Breast epithelium (tissue), 4 donors: Measurements from ENCODE around the gene MPPED2. TPM values are rescaled to one million over a fixed set of nuclear protein-coding genes. Genes with fewer than 3 reads are reported as not detected.

Experiments used
- DNase-seq, 2 donors: peaks; one replicate each; pipeline ENCODE4 v3.0.0-alpha.2; 2019; ENCODE audit warnings: low spot score in 2 of 2
- H3K27ac ChIP-seq, 2 donors: fragments of 200-600 bp; sonication (generic) in 1 of 2; one replicate each; pipeline ENCODE4 v1.5.1; 2016 to 2019; ENCODE audit warnings: mild to moderate bottlenecking in 1 of 2
- H3K27me3 ChIP-seq, 2 donors: fragments of 200-600 bp; sonication (generic) in 1 of 2; one replicate each; pipeline versions ENCODE4 v1.5.1 to v1.6.0; 2017 to 2019; ENCODE audit warnings: control low read depth in 1 of 2, mild to moderate bottlenecking in 1 of 2
- H3K36me3 ChIP-seq: fragments of 200-600 bp; one replicate; pipeline ENCODE4 v1.5.1; 2019
- H3K4me1 ChIP-seq, 2 donors: fragments of 200-600 bp; sonication (generic); one replicate each; pipeline ENCODE4 v1.5.1; 2016 to 2019; ENCODE audit warnings: control low read depth in 1 of 2
- H3K4me3 ChIP-seq, 3 donors: fragments of 200-600 bp; sonication (generic); 1 replicate in 2 of 3; 2 replicates in 1 of 3; pipeline ENCODE4 v1.5.1; 2016 to 2019; ENCODE audit warnings: mild to moderate bottlenecking in 3 of 3, moderate library complexity in 2 of 3
- H3K9me3 ChIP-seq, 2 donors: fragments of 200-600 bp; sonication (generic) in 1 of 2; one replicate each; pipeline ENCODE4 v1.5.1; 2016 to 2019; ENCODE audit warnings: control low read depth in 1 of 2
- CTCF ChIP-seq, 3 donors: fragments of 450-650 bp; IDR thresholded peaks; one replicate each; pipeline ENCODE4 v1.5.1; 2016 to 2017; ENCODE audit warnings: antibody characterized with exemption in 3 of 3, mild to moderate bottlenecking in 3 of 3, moderate library complexity in 3 of 3
- POLR2A ChIP-seq: fragments of 450-650 bp; IDR thresholded peaks from one replicate; pipeline ENCODE4 v1.6.1; 2016; ENCODE audit warnings: antibody characterized with exemption, mild to moderate bottlenecking, moderate library complexity
- POLR2AphosphoS5 ChIP-seq, 3 donors: sonication (generic); formaldehyde crosslinking; IDR thresholded peaks; one replicate each; pipeline ENCODE4 v1.6.1; 2017; ENCODE audit warnings: antibody characterized with exemption in 3 of 3
- intact Hi-C: fragments of 100-400 bp; cut with DNase I; formaldehyde crosslinking; loops from one replicate; pipeline ENCODE4 v1.15.1; 2023; ENCODE audit warnings: low total_unique reads
- total RNA-seq, 3 donors: library from RNA; depleted of rRNA; stranded (reverse); fragments of >200 nt; gene quantifications; one replicate each; pipeline ENCODE4 v1.1.0, GENCODE V29; 2016

Gene MPPED2
- total RNA-seq, 3 donors from 2014 or later = 8.5 to 22.7 (median 9.8) TPM

- Histone ChIP-seq H3K27ac (no peak overlapping the region), H3K9me3 (no peaks in the 10 kb centered on the region), H3K27me3 (no peaks in the 10 kb centered on the region), H3K36me3 (no peaks in the 10 kb centered on the region), H3K4me1 (no peaks in the 10 kb centered on the region), H3K4me3 (no peak overlapping the region)
- no peak for TF ChIP-seq POLR2AphosphoS5 (IDR thresholded peaks at IDR 0.05)
- no peak for TF ChIP-seq POLR2A
- no peak for TF ChIP-seq CTCF (IDR thresholded peaks at IDR 0.05)
- DNase-seq = no peak
- intact Hi-C loops = no loop called here
Observed at GRCh38 chr11:30595934-30596333, 9.8 kb upstream of the MPPED2 start.

GRCh38 chr11:30594646-30595411, 8.7 kb upstream of the MPPED2 start:
- Histone ChIP-seq H3K4me3 (no peak overlapping the region), H3K9me3 (no peaks in the 10 kb centered on the region)

GRCh38 chr11:30587269-30587812, 1.2 kb upstream of the MPPED2 start:
- intact Hi-C loops = no loop called here
- no peak for DNase-seq
- Histone ChIP-seq H3K27ac (no peak overlapping the region), H3K4me3 (no peak overlapping the region), H3K36me3 (no peaks in the 10 kb centered on the region), H3K4me1 (no peaks in the 10 kb centered on the region), H3K9me3 (no peaks in the 10 kb centered on the region), H3K27me3 (peaks cover 0 to 10% of the 10 kb centered on the region in 2 donors)
- TF ChIP-seq POLR2AphosphoS5 (IDR thresholded peaks at IDR 0.05) = no peak
- TF ChIP-seq POLR2A = no peak
- TF ChIP-seq CTCF (IDR thresholded peaks at IDR 0.05) = no peak

More at GRCh38 chr11:30594646-30595411, 8.7 kb upstream of the MPPED2 start:
- no peak for DNase-seq
- Histone ChIP-seq H3K36me3 (no peaks in the 10 kb centered on the region), H3K27me3 (no peaks in the 10 kb centered on the region), H3K4me1 (no peaks in the 10 kb centered on the region), H3K27ac (no peak overlapping the region)
- intact Hi-C loops = no loop called here
- TF ChIP-seq POLR2AphosphoS5 (IDR thresholded peaks at IDR 0.05) = no peak
- TF ChIP-seq POLR2A = no peak
- TF ChIP-seq CTCF (IDR thresholded peaks at IDR 0.05) = no peak

GRCh38 chr11:30585892-30586250, 282 bp downstream of the MPPED2 start:
- peak overlapping the region; percentile 88 to 90 for H3K27ac ChIP-seq
- H3K4me3 ChIP-seq = peak overlapping the region; percentile 54 to 80 (median 76)
- no peaks in the 10 kb centered on the region for H3K4me1 ChIP-seq
- peak; percentile 19 to 52 for DNase-seq
- H3K9me3 ChIP-seq = no peaks in the 10 kb centered on the region
- intact Hi-C loops = no loop called here
- TF ChIP-seq CTCF (IDR thresholded peaks at IDR 0.05) (no peak), POLR2AphosphoS5 (IDR thresholded peaks at IDR 0.05) (no peak), POLR2A (no peak)
- H3K36me3 ChIP-seq = no peaks in the 10 kb centered on the region
- peaks cover 0 to 10% of the 10 kb centered on the region in 2 donors for H3K27me3 ChIP-seq
